Keratinocyte (primary cell): Measurements from ENCODE around the gene KRTAP4-6. TPM values are rescaled to one million over a fixed set of nuclear protein-coding genes. Genes with fewer than 3 reads are reported as not detected.
"Not testable (repeated sequence)": the region's sequence is repeated elsewhere in the genome, so short reads cannot be mapped to it uniquely, and the experiment has no call there.

Experiments
- DNase-seq: peaks from one replicate; pipeline ENCODE4 v3.0.0-alpha.2; 2011; ENCODE audit warnings: low read depth, missing footprints, low spot score
- FAIRE-seq: peaks from 2 replicates; lab custom pipeline; 2011; peaks lifted over from hg19 to GRCh38; lab: Jason Lieb, UNC
- H2AFZ ChIP-seq: 2 replicates; pipeline ENCODE4 v1.6.0; 2012; ENCODE audit warnings: low read length, control low read depth, inconsistent platforms; ENCODE audit not compliant: control insufficient read depth
- H3K27ac ChIP-seq: 2 replicates; pipeline ENCODE4 v1.5.1; 2011; ENCODE audit warnings: low read length; ENCODE audit not compliant: control insufficient read depth, insufficient read depth
- H3K27me3 ChIP-seq: 3 replicates; pipeline ENCODE4 v1.6.0; 2011; ENCODE audit warnings: low read length; ENCODE audit not compliant: control insufficient read depth, insufficient read depth; ENCODE audit errors: extremely low read depth
- H3K36me3 ChIP-seq, 2 experiments: 2 replicates in 1 of 2; 3 replicates in 1 of 2; pipeline ENCODE4 v1.5.1; 2011; ENCODE audit warnings: low read length in 2 of 2, mild to moderate bottlenecking in 1 of 2; ENCODE audit not compliant: control insufficient read depth in 2 of 2, insufficient read depth in 2 of 2; ENCODE audit errors: extremely low read depth in 1 of 2
- H3K4me1 ChIP-seq: 3 replicates; pipeline ENCODE4 v1.5.1; 2011; ENCODE audit warnings: low read length; ENCODE audit not compliant: control insufficient read depth, insufficient read depth; ENCODE audit errors: extremely low read depth
- H3K4me2 ChIP-seq: 3 replicates; pipeline ENCODE4 v1.6.0; 2011; ENCODE audit warnings: low read depth, low read length; ENCODE audit not compliant: control insufficient read depth, insufficient read depth; ENCODE audit errors: extremely low read depth
- H3K4me3 ChIP-seq, 3 experiments: fragments of 200-600 bp in 1 of 3; sonication (generic) in 1 of 3; 2 replicates in 2 of 3; 3 replicates in 1 of 3; pipeline ENCODE4 v1.5.1; 2011 to 2016; ENCODE audit warnings: low read length in 3 of 3, mild to moderate bottlenecking in 3 of 3, control low read depth in 2 of 3, inconsistent platforms in 1 of 3, low read depth in 1 of 3, mixed read lengths in 1 of 3, mixed run types in 1 of 3, moderate library complexity in 1 of 3; ENCODE audit not compliant: control insufficient read depth in 2 of 3, insufficient read depth in 2 of 3; ENCODE audit errors: extremely low read depth in 1 of 3
- H3K79me2 ChIP-seq: 2 replicates; pipeline ENCODE4 v1.6.0; 2012; ENCODE audit warnings: low read length; ENCODE audit not compliant: control insufficient read depth, insufficient read depth
- H3K9ac ChIP-seq: 3 replicates; pipeline ENCODE4 v1.6.0; 2011; ENCODE audit warnings: low read length; ENCODE audit not compliant: control insufficient read depth, insufficient read depth; ENCODE audit errors: extremely low read depth
- H3K9me1 ChIP-seq: 3 replicates; pipeline ENCODE4 v1.6.0; 2011; ENCODE audit warnings: low read length; ENCODE audit not compliant: control insufficient read depth, insufficient read depth; ENCODE audit errors: extremely low read depth
- H3K9me3 ChIP-seq: 2 replicates; pipeline ENCODE4 v1.5.1; 2012; ENCODE audit warnings: low read depth, low read length; ENCODE audit not compliant: control insufficient read depth
- H4K20me1 ChIP-seq: 3 replicates; pipeline ENCODE4 v1.6.0; 2011; ENCODE audit warnings: low read length; ENCODE audit not compliant: control insufficient read depth, insufficient read depth; ENCODE audit errors: extremely low read depth
- EZH2 ChIP-seq: IDR thresholded peaks from one replicate; pipeline ENCODE4 v1.6.1; 2012; ENCODE audit warnings: inconsistent platforms, mild to moderate bottlenecking, low read length, moderate library complexity
- dilution Hi-C: fragments of 300-500 bp; cut with MboI; formaldehyde crosslinking; loops from one replicate; pipeline ENCODE4 v1.7.0; 2020; ENCODE audit warnings: low sequenced_read_pairs; ENCODE audit not compliant: extremely low pct_ligation_motif_present
- polyA plus RNA-seq, 5 experiments: library from polyadenylated mRNA; depleted of rRNA in 3 of 5; stranded (reverse) in 3 of 5; stranded (forward) in 1 of 5; unstranded in 1 of 5; fragments of >200 nt; gene quantifications; 1 replicate in 1 of 5; 2 replicates in 3 of 5; 3 replicates in 1 of 5; pipeline versions ENCODE4 v1.2.1 to v1.2.3, GENCODE V29; 2011 to 2012; ENCODE audit warnings: missing spikeins in 2 of 5, low read depth in 1 of 5, low replicate concordance in 1 of 5
- TF ChIP-seq, protein P1 (sequence below), 3 experiments: IDR thresholded peaks in 1 of 3; conservative IDR thresholded peaks in 1 of 3; optimal IDR thresholded peaks in 1 of 3; 2 replicates in 2 of 3; 3 replicates in 1 of 3; pipeline versions ENCODE3 to v1.5.1; 2011; ENCODE audit warnings: low read length in 3 of 3, mild to moderate bottlenecking in 3 of 3, moderate library complexity in 2 of 3, control low read depth in 1 of 3, inconsistent platforms in 1 of 3; ENCODE audit not compliant: insufficient read depth in 2 of 3; ENCODE audit errors: extremely low read depth in 1 of 3

The KRTAP4-6 gene
- polyA plus RNA-seq, 1 donor (not counting 4 experiments of a cell fraction or from before 2014, with no cell fraction given): not detected

DNA sequence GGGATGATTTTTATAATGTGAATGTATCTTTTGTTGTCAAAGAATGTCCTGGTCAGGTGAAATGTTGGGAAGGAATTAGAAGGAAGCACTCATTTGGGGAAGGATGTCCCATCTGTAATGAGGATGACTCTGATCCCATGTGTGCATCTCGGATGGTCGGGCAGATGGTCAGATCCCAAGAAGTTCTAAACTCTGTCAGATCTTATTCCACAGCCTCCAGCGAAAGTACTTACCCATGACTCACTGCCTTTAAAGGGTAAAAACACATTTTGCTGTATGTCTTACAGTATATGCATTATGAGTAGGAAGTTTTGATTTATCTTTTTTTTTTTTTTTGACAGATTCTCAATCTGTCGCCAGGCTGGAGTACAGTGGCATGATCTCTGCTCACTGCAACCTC lies 21.6 kb downstream of the KRTAP4-6 start:
- no peak for DNase-seq
- no peak overlapping the region for H3K4me3 ChIP-seq

DNA sequence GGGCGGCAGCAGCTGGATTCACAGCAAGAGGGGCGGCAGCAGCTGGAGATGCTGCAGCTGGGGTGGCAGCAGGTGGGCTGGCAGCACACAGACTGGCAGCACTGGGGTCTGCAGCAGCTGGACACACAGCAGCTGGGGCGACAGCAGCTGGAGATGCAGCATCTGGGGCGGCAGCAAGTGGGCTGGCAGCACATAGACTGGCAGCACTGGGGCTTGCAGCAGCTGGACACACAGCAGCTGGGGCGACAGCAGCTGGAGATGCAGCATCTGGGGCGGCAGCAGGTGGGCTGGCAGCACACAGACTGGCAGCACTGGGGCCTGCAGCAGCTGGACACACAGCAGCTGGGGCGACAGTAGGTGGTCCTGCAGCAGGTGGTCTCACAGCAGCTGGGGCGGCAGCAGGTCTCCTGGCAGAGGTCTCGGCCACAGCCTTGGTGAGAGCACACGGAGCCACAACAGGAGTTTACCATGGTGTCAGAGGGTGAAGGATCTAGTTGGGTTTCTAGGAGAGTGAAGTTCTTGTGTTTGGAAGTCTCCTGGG lies 22.4 kb downstream of the KRTAP4-6 start, which contains the start of gene KRTAP4-11:
KRTAP4-11 (minus strand) TSS at position 528 of the 541 bp plus-strand sequence; CDS start at position 470, 58 bp downstream.
- H3K9ac ChIP-seq, H3K4me2 ChIP-seq, H3K9me3 ChIP-seq, H3K27me3 ChIP-seq, H3K9me1 ChIP-seq, H2AFZ ChIP-seq, dilution Hi-C loops, H3K27ac ChIP-seq, FAIRE-seq, H4K20me1 ChIP-seq, DNase-seq, H3K4me3 ChIP-seq, H3K79me2 ChIP-seq, H3K36me3 ChIP-seq: not testable (repeated sequence)
- H3K4me1 ChIP-seq: peaks cover 14% of the 10 kb centered on the region

More for the DNA sequence above, 21.6 kb downstream of the KRTAP4-6 start:
- FAIRE-seq: peak; percentile 71
- Histone ChIP-seq H3K79me2 (no peaks in the 10 kb centered on the region), H3K27ac (no peak overlapping the region), H3K4me1 (peaks cover 18% of the 10 kb centered on the region), H3K9me3 (no peaks in the 10 kb centered on the region), H3K27me3 (no peaks in the 10 kb centered on the region), H3K9me1 (no peaks in the 10 kb centered on the region), H3K9ac (no peak overlapping the region), H3K36me3 (no peaks in the 10 kb centered on the region), H2AFZ (no peak overlapping the region), H3K4me2 (no peak overlapping the region), H4K20me1 (no peaks in the 10 kb centered on the region)
- dilution Hi-C loops: no loop called here
- TF ChIP-seq, protein P1, sequence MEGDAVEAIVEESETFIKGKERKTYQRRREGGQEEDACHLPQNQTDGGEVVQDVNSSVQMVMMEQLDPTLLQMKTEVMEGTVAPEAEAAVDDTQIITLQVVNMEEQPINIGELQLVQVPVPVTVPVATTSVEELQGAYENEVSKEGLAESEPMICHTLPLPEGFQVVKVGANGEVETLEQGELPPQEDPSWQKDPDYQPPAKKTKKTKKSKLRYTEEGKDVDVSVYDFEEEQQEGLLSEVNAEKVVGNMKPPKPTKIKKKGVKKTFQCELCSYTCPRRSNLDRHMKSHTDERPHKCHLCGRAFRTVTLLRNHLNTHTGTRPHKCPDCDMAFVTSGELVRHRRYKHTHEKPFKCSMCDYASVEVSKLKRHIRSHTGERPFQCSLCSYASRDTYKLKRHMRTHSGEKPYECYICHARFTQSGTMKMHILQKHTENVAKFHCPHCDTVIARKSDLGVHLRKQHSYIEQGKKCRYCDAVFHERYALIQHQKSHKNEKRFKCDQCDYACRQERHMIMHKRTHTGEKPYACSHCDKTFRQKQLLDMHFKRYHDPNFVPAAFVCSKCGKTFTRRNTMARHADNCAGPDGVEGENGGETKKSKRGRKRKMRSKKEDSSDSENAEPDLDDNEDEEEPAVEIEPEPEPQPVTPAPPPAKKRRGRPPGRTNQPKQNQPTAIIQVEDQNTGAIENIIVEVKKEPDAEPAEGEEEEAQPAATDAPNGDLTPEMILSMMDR (optimal IDR thresholded peaks at IDR 0.05 in 1 of 3, IDR thresholded peaks at IDR 0.05 in 1 of 3, conservative IDR thresholded peaks at IDR 0.05 in 1 of 3; ENCODE audit: extremely low read depth in 1 of 3, insufficient read depth in 2 of 3, low read length in 3 of 3): no peak
- no peak for TF ChIP-seq EZH2

DNA sequence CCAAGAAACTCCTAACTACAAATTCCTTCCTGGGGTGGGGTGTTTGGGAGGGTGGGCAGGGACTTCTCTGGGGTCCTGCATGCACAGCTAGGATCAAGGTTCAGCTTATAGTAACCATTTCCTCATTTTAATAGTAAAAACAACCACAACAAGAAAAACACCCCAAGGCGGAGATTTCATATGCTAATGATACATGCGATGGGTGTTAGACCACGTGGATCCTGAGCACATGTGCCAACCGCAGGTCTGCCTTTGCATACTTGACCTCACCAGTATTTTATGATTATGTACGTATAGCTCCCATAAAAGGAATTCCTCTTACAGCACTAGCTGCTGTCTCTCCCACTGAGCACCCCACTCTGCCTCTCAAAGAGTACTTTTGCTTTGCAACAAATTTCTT lies 24.0 kb downstream of the KRTAP4-6 start:
- TF ChIP-seq, protein P1 (optimal IDR thresholded peaks at IDR 0.05 in 1 of 3, IDR thresholded peaks at IDR 0.05 in 1 of 3, conservative IDR thresholded peaks at IDR 0.05 in 1 of 3; ENCODE audit: extremely low read depth in 1 of 3, insufficient read depth in 2 of 3, low read length in 3 of 3): no peak
- no peak for TF ChIP-seq EZH2
- H3K4me1 ChIP-seq: peaks cover 12% of the 10 kb centered on the region
- no peak overlapping the region for H3K4me3 ChIP-seq
- DNase-seq (no peak), FAIRE-seq (no peak)
- H3K9me1 ChIP-seq: no peaks in the 10 kb centered on the region
- H3K9me3 ChIP-seq: no peaks in the 10 kb centered on the region
- no peak overlapping the region for H3K9ac ChIP-seq
- no peaks in the 10 kb centered on the region for H3K36me3 ChIP-seq
- H3K4me2 ChIP-seq: no peak overlapping the region
- H3K27me3 ChIP-seq: no peaks in the 10 kb centered on the region
- no peak overlapping the region for H3K27ac ChIP-seq
- no peaks in the 10 kb centered on the region for H4K20me1 ChIP-seq
- H3K79me2 ChIP-seq: no peaks in the 10 kb centered on the region
- dilution Hi-C loops: no loop called here
- H2AFZ ChIP-seq: no peak overlapping the region
